Activated T-cell treated with anti-CD3 and anti-CD28 coated beads, Interleukin-2, amount 50 U/mL, for 4 hours (primary cell): ENCODE results near the gene UVRAG. TPM values are rescaled to one million over a fixed set of nuclear protein-coding genes. Genes with fewer than 3 reads are reported as not detected.

ENCODE experiments used
- ATAC-seq, 2 donors: fragments of 200-7000 bp; cut with Tn5 transposase; one replicate each; pipeline ENCODE4 v1.10.0; 2021
- DNase-seq: peaks from one replicate; pipeline ENCODE4 v3.0.0-alpha.2; 2020
- H3K27me3 Mint-ChIP-seq: one replicate; pipeline ENCODE4 v1.8.0; 2021; ENCODE audit warnings: low read depth, mixed read lengths
- H3K36me3 Mint-ChIP-seq: one replicate; pipeline ENCODE4 v1.8.0; 2022; ENCODE audit warnings: mixed read lengths; ENCODE audit not compliant: insufficient read depth
- H3K4me1 Mint-ChIP-seq: one replicate; pipeline ENCODE4 v1.8.0; 2021; ENCODE audit warnings: low read depth, mixed read lengths
- H3K4me3 Mint-ChIP-seq: one replicate; pipeline ENCODE4 v1.8.0; 2021; ENCODE audit warnings: mild to moderate bottlenecking, moderate library complexity, mixed read lengths
- H3K9me3 Mint-ChIP-seq: one replicate; pipeline ENCODE4 v1.8.0; 2021; ENCODE audit warnings: mixed read lengths
- total RNA-seq, 3 donors: library from RNA; stranded (reverse); gene quantifications; one replicate each; pipeline ENCODE4 v1.2.1, GENCODE V29; 2021

The UVRAG gene
- total RNA-seq, 3 donors from 2014 or later, result 14.4 to 15.8 (median 14.5) TPM

- Mint-ChIP-seq H3K4me3 (no peak overlapping the region), H3K36me3 (no peaks in the 10 kb centered on the region), H3K4me1 (peaks cover 11% of the 10 kb centered on the region), H3K27me3 (no peaks in the 10 kb centered on the region), H3K9me3 (no peaks in the 10 kb centered on the region)
- no peak for ATAC-seq
- no peak for DNase-seq
These were observed 4.2 kb upstream of the UVRAG start for GRCh38 chr11:75810637-75811390.

DNA sequence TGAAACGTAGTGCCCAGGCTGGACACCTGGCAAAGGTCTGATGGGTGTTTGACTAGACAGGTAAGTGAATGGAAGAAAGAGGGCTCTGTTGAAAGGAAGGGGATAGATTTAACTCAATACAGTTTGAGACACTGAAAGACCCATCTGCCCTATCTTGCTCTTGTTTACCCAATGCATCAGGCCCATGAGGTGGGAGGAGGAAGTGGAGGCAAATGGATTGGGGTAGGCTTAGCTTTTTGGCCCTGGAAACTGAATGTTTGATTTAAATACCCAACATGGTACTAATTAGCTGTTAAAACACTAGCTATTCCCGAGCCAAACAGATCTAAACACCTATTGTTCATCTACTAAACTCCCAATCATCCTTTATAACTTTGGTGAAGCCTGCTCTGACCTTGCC, 3.5 kb upstream of the UVRAG start:
- H3K4me3 Mint-ChIP-seq, result no peak overlapping the region
- no peak for ATAC-seq

DNA sequence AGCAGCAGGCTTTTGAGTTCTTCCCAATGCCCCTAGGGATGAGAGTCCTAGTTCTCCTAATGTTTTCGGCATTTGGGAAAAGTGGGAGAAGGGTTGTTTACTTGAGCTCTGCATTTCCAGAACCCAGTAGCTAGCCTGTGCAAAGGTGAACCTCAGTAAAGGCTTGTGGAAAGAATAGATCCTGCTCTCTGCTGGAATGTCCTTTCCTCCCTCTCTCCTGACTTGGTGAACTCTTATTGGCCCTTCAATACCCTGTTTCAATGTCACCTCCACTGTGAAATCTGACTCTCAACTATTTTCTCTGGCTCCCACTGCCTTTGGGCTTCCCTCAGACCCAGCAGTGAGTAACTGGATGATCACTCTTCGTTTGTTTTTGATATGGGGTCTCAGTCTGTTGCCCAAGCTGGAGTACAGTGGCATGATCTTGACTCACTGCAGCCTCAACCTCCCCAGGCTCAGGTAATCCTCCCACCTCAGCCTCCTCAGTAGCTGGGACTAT, 2.4 kb upstream of the UVRAG start:
- DNase-seq (no peak), ATAC-seq (no peak)
- H3K4me3 Mint-ChIP-seq, result no peak overlapping the region
- no peaks in the 10 kb centered on the region for H3K36me3 Mint-ChIP-seq
- H3K27me3 Mint-ChIP-seq, result no peaks in the 10 kb centered on the region
- H3K4me1 Mint-ChIP-seq, result peaks cover 11% of the 10 kb centered on the region
- no peaks in the 10 kb centered on the region for H3K9me3 Mint-ChIP-seq

More for the DNA sequence above, 3.5 kb upstream of the UVRAG start:
- no peak for DNase-seq
- Mint-ChIP-seq H3K4me1 (peaks cover 11% of the 10 kb centered on the region), H3K36me3 (no peaks in the 10 kb centered on the region), H3K9me3 (no peaks in the 10 kb centered on the region), H3K27me3 (no peaks in the 10 kb centered on the region)

GRCh38 chr11:75813124-75813523, 1.9 kb upstream of the UVRAG start:
- Mint-ChIP-seq H3K27me3 (no peaks in the 10 kb centered on the region), H3K9me3 (no peaks in the 10 kb centered on the region), H3K4me3 (no peak overlapping the region), H3K36me3 (peaks cover 2% of the 10 kb centered on the region), H3K4me1 (peaks cover 13% of the 10 kb centered on the region)
- no peak for DNase-seq
- ATAC-seq, result no peak

DNA sequence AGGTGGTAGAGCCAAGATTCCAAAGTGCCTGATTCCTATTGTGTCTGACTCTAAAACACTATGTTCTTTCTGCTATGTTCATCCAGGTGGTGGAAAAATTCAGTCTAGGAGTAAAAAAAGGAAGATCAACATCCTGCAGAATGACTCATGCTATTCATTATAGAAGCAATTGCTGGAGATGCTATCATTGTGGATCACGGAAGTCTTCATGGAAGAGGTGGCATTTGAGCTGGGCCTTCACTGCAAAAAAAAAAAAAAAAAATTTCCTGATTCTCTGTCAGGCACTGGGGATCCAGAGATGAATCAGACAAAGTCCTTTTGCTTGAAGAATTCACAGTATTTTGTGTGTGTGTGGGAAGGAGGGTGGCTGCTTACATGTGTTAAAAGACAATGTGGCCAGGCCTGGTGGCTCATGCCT, 1.4 kb upstream of the UVRAG start:
- ATAC-seq (no peak), DNase-seq (no peak)
- no peaks in the 10 kb centered on the region for H3K27me3 Mint-ChIP-seq
- no peaks in the 10 kb centered on the region for H3K9me3 Mint-ChIP-seq
- H3K4me1 Mint-ChIP-seq, result peaks cover 15% of the 10 kb centered on the region
- no peak overlapping the region for H3K4me3 Mint-ChIP-seq
- H3K36me3 Mint-ChIP-seq, result peaks cover 2% of the 10 kb centered on the region

DNA sequence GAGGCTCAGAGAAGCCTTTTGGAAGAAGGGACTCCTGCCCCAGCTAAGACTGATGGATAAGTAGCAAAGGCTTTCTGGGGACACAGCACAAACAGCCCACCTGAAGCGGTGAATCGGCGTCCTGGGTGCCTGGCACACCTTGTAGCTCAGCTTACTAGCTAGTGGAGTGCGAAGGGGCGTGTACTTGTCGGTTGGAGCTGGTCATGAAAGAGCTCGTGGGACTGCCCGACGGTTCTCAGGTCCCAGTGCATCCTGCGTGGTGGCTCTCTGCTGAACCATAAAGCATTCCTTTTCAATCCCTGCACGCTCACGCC, 690 bp upstream of the UVRAG start:
- H3K4me1 Mint-ChIP-seq, result peaks cover 21% of the 10 kb centered on the region
- H3K36me3 Mint-ChIP-seq, result peaks cover 2% of the 10 kb centered on the region
- ATAC-seq (peak; percentile 25 to 38), DNase-seq (no peak)
- H3K4me3 Mint-ChIP-seq, result no peak overlapping the region
- H3K9me3 Mint-ChIP-seq, result no peaks in the 10 kb centered on the region
- H3K27me3 Mint-ChIP-seq, result no peaks in the 10 kb centered on the region

DNA sequence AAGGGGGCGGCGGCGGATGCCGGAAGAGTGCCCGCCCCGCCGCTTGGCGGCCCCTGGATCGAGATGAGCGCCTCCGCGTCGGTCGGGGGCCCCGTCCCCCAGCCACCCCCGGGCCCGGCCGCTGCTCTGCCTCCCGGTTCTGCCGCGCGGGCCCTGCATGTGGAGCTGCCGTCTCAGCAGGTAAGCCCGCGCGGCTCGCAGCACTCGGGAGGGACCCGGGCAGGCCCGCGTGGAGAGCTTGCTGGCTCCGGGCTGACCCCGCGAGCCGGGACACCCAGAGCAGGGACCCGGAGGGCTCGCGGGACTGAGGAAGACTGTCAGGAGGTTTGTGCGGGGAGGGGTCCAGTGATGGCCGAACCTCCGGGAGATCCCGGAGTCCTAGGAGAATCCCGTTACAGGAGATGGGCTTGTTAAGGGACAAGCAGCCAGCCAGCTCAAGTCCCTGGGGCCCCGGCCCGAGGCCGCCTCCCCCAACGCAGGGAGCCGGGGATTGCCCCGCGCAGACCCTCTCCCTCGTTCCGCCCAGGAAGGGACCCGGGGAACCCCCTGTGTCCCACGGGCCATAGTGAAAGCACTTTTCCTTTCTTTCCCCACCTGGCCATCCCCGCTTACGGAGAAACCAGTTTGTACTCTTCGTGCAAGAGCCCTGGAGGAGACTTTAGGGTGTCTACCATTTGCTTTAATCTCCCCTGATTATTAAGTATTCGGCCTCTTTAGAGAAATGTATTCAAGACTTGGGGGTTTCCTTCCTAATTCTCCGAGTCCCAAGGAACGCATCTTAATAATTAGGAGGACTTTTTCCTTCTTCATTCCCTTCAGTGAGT, 547 bp downstream of the UVRAG start:
- DNase-seq, result peak; percentile 29
- Mint-ChIP-seq H3K36me3 (peaks cover 2% of the 10 kb centered on the region), H3K4me3 (no peak overlapping the region), H3K4me1 (peaks cover 21% of the 10 kb centered on the region), H3K9me3 (no peaks in the 10 kb centered on the region), H3K27me3 (no peaks in the 10 kb centered on the region)
- peak; percentile 44 to 46 for ATAC-seq

DNA sequence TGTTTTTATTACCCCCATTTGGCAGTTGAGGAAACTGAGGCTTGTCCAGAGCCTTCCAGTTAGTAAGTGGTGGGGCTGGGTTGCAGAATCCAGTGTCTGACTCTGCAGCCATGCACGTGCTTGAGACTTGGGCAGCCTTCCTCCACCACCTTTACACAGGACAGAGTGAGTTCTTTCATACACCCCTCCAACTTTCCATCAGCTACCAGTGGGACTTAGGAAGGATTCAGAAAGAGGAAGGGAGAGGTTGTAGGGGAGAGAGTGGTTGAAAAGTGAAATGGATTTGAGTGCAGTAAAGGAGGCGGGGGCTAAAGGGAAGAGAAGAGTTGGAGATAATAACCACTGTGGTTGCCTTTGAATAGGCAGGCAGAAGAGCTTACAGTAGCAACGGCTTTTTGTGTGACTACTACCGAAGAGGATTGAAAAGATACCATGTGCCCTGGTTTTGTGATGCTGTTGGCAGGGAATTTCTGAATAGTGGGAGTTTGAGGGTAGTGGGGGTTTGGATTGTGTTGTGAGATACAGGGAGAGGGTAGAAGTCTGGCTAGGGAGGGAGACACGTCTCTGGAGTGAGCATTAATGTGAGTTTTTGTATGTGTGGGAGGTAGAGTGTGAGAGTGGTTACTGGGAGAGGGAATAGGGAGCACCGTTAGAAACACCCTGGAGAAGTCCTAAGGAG, 1.7 kb downstream of the UVRAG start:
- DNase-seq (no peak), ATAC-seq (no peak)
- Mint-ChIP-seq H3K4me1 (peaks cover 29% of the 10 kb centered on the region), H3K4me3 (no peak overlapping the region), H3K9me3 (no peaks in the 10 kb centered on the region), H3K36me3 (peaks cover 5% of the 10 kb centered on the region), H3K27me3 (no peaks in the 10 kb centered on the region)

GRCh38 chr11:75820645-75821044, 5.6 kb downstream of the UVRAG start:
- H3K4me1 Mint-ChIP-seq, result peaks cover 42% of the 10 kb centered on the region
- DNase-seq, result no peak

DNA sequence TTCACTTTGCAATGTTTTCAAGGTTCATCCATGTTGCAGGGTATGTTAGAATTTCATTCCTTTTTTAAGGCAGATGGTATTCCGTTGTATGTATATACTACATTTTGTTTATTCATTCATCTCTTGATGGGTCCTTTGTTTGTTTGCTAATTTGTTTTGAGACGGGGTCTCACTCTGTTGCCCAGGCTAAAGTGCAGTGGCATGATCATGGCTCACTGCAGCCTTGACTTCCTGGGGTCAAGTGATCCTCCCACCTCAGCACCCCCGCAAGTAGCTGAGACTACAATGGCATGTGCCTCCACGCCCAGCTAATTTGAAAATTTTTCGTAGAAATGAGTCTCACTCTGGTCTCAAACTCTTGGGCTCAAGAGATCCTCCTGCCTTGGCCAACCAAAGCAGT, 6.2 kb downstream of the UVRAG start:
- Mint-ChIP-seq H3K4me1 (peaks cover 44% of the 10 kb centered on the region), H3K4me3 (no peak overlapping the region), H3K9me3 (no peaks in the 10 kb centered on the region), H3K27me3 (no peaks in the 10 kb centered on the region), H3K36me3 (peaks cover 12% of the 10 kb centered on the region)
- DNase-seq, result no peak
- no peak for ATAC-seq

More at GRCh38 chr11:75820645-75821044, 5.6 kb downstream of the UVRAG start:
- Mint-ChIP-seq H3K9me3 (no peaks in the 10 kb centered on the region), H3K36me3 (peaks cover 12% of the 10 kb centered on the region), H3K4me3 (no peak overlapping the region), H3K27me3 (no peaks in the 10 kb centered on the region)
- no peak for ATAC-seq

- no peak for ATAC-seq
- peaks cover 50% of the 10 kb centered on the region for H3K4me1 Mint-ChIP-seq
- H3K27me3 Mint-ChIP-seq, result no peaks in the 10 kb centered on the region
- H3K9me3 Mint-ChIP-seq, result no peaks in the 10 kb centered on the region
- no peak overlapping the region for H3K4me3 Mint-ChIP-seq
- H3K36me3 Mint-ChIP-seq, result peaks cover 17% of the 10 kb centered on the region
- DNase-seq, result no peak
These were observed 7.5 kb downstream of the UVRAG start for GRCh38 chr11:75822541-75822940.

GRCh38 chr11:75823415-75823814, 8.4 kb downstream of the UVRAG start:
- DNase-seq, result no peak
- no peaks in the 10 kb centered on the region for H3K27me3 Mint-ChIP-seq
- no peak overlapping the region for H3K4me3 Mint-ChIP-seq
- H3K4me1 Mint-ChIP-seq, result peaks cover 46% of the 10 kb centered on the region
- H3K9me3 Mint-ChIP-seq, result no peaks in the 10 kb centered on the region
- H3K36me3 Mint-ChIP-seq, result peaks cover 15% of the 10 kb centered on the region
- no peak for ATAC-seq

- Mint-ChIP-seq H3K4me3 (peak overlapping the region; percentile 48), H3K36me3 (peaks cover 15% of the 10 kb centered on the region), H3K4me1 (peaks cover 42% of the 10 kb centered on the region), H3K27me3 (no peaks in the 10 kb centered on the region), H3K9me3 (no peaks in the 10 kb centered on the region)
- no peak for DNase-seq
- no peak for ATAC-seq
These were observed 8.9 kb downstream of the UVRAG start for GRCh38 chr11:75823946-75824345.

DNA sequence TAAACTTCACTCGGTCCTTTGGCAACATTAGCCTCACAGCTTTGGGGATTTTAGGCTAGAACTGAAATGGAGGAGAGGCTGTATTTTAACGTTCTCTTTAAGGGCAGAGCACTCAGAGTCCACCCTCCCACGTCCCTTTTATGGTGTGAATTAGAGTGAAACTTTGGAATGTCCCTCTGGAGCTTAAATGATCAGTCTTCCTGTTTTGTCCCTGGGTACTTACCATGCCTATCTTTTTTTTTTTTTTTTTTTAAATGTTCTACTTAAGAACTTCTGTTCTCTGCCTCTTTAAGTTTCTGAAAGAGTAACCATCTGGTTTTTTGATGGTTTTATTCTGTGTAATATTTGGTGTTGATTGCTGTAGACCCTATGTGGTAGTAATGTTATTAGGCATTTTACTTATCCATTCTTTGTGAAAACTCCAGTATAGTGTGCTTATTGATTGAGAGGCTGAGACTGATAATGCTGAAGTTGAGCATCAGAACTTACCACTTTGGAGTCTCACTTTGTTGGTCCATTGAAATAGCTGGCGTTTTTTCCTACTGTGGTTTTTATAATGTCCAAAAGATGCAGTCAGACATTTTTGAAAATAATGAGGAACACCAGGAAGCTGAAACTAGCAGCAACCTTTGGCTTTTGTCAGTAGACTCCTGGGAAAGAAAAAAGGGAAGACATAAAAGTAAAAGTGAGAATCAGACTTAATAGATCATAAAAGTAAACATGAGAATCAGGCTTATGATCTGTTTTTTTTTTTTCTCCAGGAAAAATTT, 11.6 kb downstream of the UVRAG start:
- H3K9me3 Mint-ChIP-seq, result no peaks in the 10 kb centered on the region
- H3K27me3 Mint-ChIP-seq, result no peaks in the 10 kb centered on the region
- H3K36me3 Mint-ChIP-seq, result peaks cover 13% of the 10 kb centered on the region
- DNase-seq (no peak), ATAC-seq (no peak)
- peaks cover 32% of the 10 kb centered on the region for H3K4me1 Mint-ChIP-seq
- H3K4me3 Mint-ChIP-seq, result no peak overlapping the region
